HEK293 (cell line): Measurements from ENCODE around the gene PCDH15.

Experiments
- CTCF ChIA-PET: fragments of 350-600 bp; formaldehyde crosslinking; extraction: SDS; loops from one replicate; lab custom pipeline; 2021; ENCODE audit warnings: antibody characterized with exemption; lab: Yijun Ruan, JAX
- POLR2A ChIA-PET: fragments of 300-600 bp; formaldehyde crosslinking; extraction: SDS; loops from one replicate; lab custom pipeline; 2020; ENCODE audit warnings: antibody characterized with exemption, inconsistent platforms; lab: Yijun Ruan, JAX
- H3K27ac ChIP-seq: fragments of 200-500 bp; sonication (Bioruptor generic); 2 replicates; pipeline ENCODE4 v1.5.1; 2014; ENCODE audit warnings: low read depth, low read length, control low read depth, inconsistent platforms; ENCODE audit errors: extremely low read depth
- H3K36me3 ChIP-seq, 2 experiments: fragments of 200-500 bp in 1 of 2; sonication (Bioruptor generic) in 1 of 2; 1 replicate in 1 of 2; 2 replicates in 1 of 2; pipeline ENCODE4 v1.5.1; 2014 to 2017; ENCODE audit warnings: inconsistent platforms in 2 of 2, low read length in 2 of 2; ENCODE audit not compliant: control insufficient read depth in 2 of 2, insufficient read depth in 1 of 2
- H3K4me1 ChIP-seq: fragments of 200-500 bp; sonication (Bioruptor generic); 2 replicates; pipeline ENCODE4 v1.5.1; 2014; ENCODE audit warnings: mild to moderate bottlenecking, low read length, inconsistent platforms; ENCODE audit not compliant: control insufficient read depth, insufficient read depth
- H3K4me3 ChIP-seq: 2 replicates; pipeline ENCODE4 v1.5.1; 2011; ENCODE audit warnings: low read depth, mild to moderate bottlenecking, control low read depth, low read length, moderate library complexity
- H3K9me3 ChIP-seq: fragments of 200-500 bp; sonication (Bioruptor generic); 2 replicates; pipeline ENCODE4 v1.5.1; 2014; ENCODE audit warnings: low read depth, low read length, inconsistent platforms; ENCODE audit not compliant: control insufficient read depth, insufficient read depth
- GFI1B ChIP-seq: fragments of 450-650 bp; formaldehyde crosslinking; IDR thresholded peaks from 2 replicates; pipeline ENCODE4 v1.5.1; 2016; ENCODE audit warnings: missing biosample characterization, missing genetic modification characterization
- HOXA7 ChIP-seq: sonication (generic); formaldehyde crosslinking; IDR thresholded peaks from 2 replicates; pipeline ENCODE4 v1.8.1; 2022; ENCODE audit warnings: missing genetic modification reagents, borderline replicate concordance
- MYNN ChIP-seq: fragments of 450-650 bp; formaldehyde crosslinking; IDR thresholded peaks from 2 replicates; pipeline ENCODE4 v1.5.1; 2016; ENCODE audit warnings: missing biosample characterization, missing genetic modification characterization, borderline replicate concordance
- PRDM1 ChIP-seq: fragments of 450-650 bp; formaldehyde crosslinking; IDR thresholded peaks from 2 replicates; pipeline ENCODE4; 2016; ENCODE audit warnings: missing biosample characterization, missing genetic modification characterization
- SP2 ChIP-seq: fragments of 450-650 bp; formaldehyde crosslinking; IDR thresholded peaks from 2 replicates; pipeline ENCODE4 v1.5.1; 2016; ENCODE audit warnings: missing biosample characterization, missing genetic modification characterization
- SP7 ChIP-seq: fragments of 450-650 bp; formaldehyde crosslinking; IDR thresholded peaks from 2 replicates; pipeline ENCODE4 v1.5.1; 2016; ENCODE audit warnings: missing biosample characterization, missing genetic modification characterization
- TCF7L2 ChIP-seq: IDR thresholded peaks from 2 replicates; pipeline ENCODE4 v1.6.1; 2011; ENCODE audit warnings: low read depth, mild to moderate bottlenecking, inconsistent platforms, low read length, moderate library complexity, borderline replicate concordance
- ZBTB1 ChIP-seq: fragments of 450-650 bp; formaldehyde crosslinking; IDR thresholded peaks from 2 replicates; pipeline ENCODE4 v1.5.1; 2016; ENCODE audit warnings: missing biosample characterization, missing genetic modification characterization
- ZFHX2 ChIP-seq: fragments of 450-650 bp; formaldehyde crosslinking; conservative IDR thresholded peaks from 2 replicates; pipeline ENCODE4 v1.5.1; 2016; ENCODE audit warnings: missing biosample characterization, missing genetic modification characterization
- ZIC2 ChIP-seq: fragments of 450-650 bp; formaldehyde crosslinking; IDR thresholded peaks from 2 replicates; pipeline ENCODE4 v1.5.1; 2016; ENCODE audit warnings: missing biosample characterization, missing genetic modification characterization
- ZNF146 ChIP-seq: fragments of 450-650 bp; formaldehyde crosslinking; IDR thresholded peaks from 2 replicates; pipeline ENCODE4 v1.5.1; 2016; ENCODE audit warnings: missing biosample characterization, missing genetic modification characterization
- ZNF223 ChIP-seq: fragments of 450-650 bp; formaldehyde crosslinking; IDR thresholded peaks from 2 replicates; pipeline ENCODE4 v1.5.1; 2016; ENCODE audit warnings: missing biosample characterization, missing genetic modification characterization
- ZNF280C ChIP-seq: fragments of 450-650 bp; formaldehyde crosslinking; IDR thresholded peaks from 2 replicates; pipeline ENCODE4 v1.5.1; 2016; ENCODE audit warnings: missing biosample characterization, missing genetic modification characterization
- ZNF366 ChIP-seq: fragments of 450-650 bp; formaldehyde crosslinking; conservative IDR thresholded peaks from 2 replicates; pipeline ENCODE4 v1.5.1; 2016; ENCODE audit warnings: missing biosample characterization, missing genetic modification characterization
- ZNF391 ChIP-seq: fragments of 450-650 bp; formaldehyde crosslinking; IDR thresholded peaks from 2 replicates; pipeline ENCODE4 v1.5.1; 2016; ENCODE audit warnings: low read depth, missing biosample characterization, missing genetic modification characterization, borderline replicate concordance
- ZNF488 ChIP-seq: fragments of 450-650 bp; formaldehyde crosslinking; IDR thresholded peaks from 2 replicates; pipeline ENCODE4 v1.5.1; 2016; ENCODE audit warnings: missing biosample characterization, missing genetic modification characterization
- ZNF501 ChIP-seq: fragments of 450-650 bp; formaldehyde crosslinking; IDR thresholded peaks from 2 replicates; pipeline ENCODE4 v1.5.1; 2016; ENCODE audit warnings: missing biosample characterization, missing genetic modification characterization
- ZNF518A ChIP-seq: fragments of 450-650 bp; formaldehyde crosslinking; conservative IDR thresholded peaks from 2 replicates; pipeline ENCODE4 v1.5.1; 2016; ENCODE audit warnings: low read depth, missing biosample characterization, missing genetic modification characterization
- ZNF571 ChIP-seq: fragments of 450-650 bp; formaldehyde crosslinking; IDR thresholded peaks from 2 replicates; pipeline ENCODE4 v1.5.0; 2017; ENCODE audit warnings: missing biosample characterization, missing genetic modification characterization
- ZNF580 ChIP-seq: fragments of 450-650 bp; formaldehyde crosslinking; IDR thresholded peaks from 2 replicates; pipeline ENCODE4 v1.5.1; 2016; ENCODE audit warnings: missing biosample characterization, missing genetic modification characterization
- ZNF596 ChIP-seq: fragments of 450-650 bp; IDR thresholded peaks from 2 replicates; pipeline ENCODE4 v1.5.0; 2018; ENCODE audit warnings: missing biosample characterization, mild to moderate bottlenecking, missing genetic modification characterization, moderate library complexity
- ZNF639 ChIP-seq: fragments of 450-650 bp; formaldehyde crosslinking; IDR thresholded peaks from 2 replicates; pipeline ENCODE4 v1.5.1; 2016; ENCODE audit warnings: missing biosample characterization, missing genetic modification characterization
- ZNF701 ChIP-seq: fragments of 450-650 bp; formaldehyde crosslinking; IDR thresholded peaks from 2 replicates; pipeline ENCODE4 v1.5.1; 2016; ENCODE audit warnings: missing biosample characterization, missing genetic modification characterization
- ZNF747 ChIP-seq: fragments of 450-650 bp; formaldehyde crosslinking; IDR thresholded peaks from 2 replicates; pipeline ENCODE4 v1.5.1; 2016; ENCODE audit warnings: missing biosample characterization, missing genetic modification characterization
- ZSCAN16 ChIP-seq: fragments of 450-650 bp; formaldehyde crosslinking; IDR thresholded peaks from 2 replicates; pipeline ENCODE4 v1.5.1; 2016; ENCODE audit warnings: missing biosample characterization, missing genetic modification characterization
- TF ChIP-seq, protein P1 (sequence below): fragments of 450-650 bp; formaldehyde crosslinking; optimal IDR thresholded peaks from 2 replicates; pipeline ENCODE3; 2016; ENCODE audit warnings: missing biosample characterization, mild to moderate bottlenecking, missing genetic modification characterization

PCDH15 gene

DNA sequence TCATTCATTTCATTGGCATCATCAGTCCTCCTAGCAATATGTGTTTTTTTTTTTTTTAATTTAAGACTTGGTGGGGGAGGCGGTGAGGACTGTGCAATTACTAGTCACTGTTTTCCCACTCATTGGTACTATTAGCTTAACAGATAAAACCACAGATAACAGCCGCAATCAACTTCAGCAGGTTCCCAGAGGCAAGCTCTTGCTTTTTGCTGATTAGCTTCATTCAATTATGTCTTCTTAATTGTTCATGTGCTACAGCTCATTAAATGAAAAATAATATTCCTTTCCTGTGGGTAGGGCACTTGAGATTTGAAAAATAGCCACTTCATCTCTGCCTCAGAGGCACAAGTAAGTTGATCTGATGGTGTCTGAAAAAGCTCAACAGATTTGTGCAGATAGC lies 215.5 kb downstream of the PCDH15 start:
- ChIA-PET POLR2A (no interaction called here), CTCF (interaction anchor here (0.6 to 0.7 kb wide), 2 partner anchors 11 to 1520 kb away, joined by 3 read pairs; no protein-coding TSS in a partner anchor)
- TF ChIP-seq ZNF501 (tag by site-specific recombination) (no peak), TCF7L2 (peak; percentile 31; the same call in 1 of the 2 replicates)
- H3K36me3 ChIP-seq: no peaks in the 10 kb centered on the region
- H3K9me3 ChIP-seq: no peaks in the 10 kb centered on the region
- H3K4me3 ChIP-seq: no peak overlapping the region
- no peak overlapping the region for H3K27ac ChIP-seq
- H3K4me1 ChIP-seq: no peaks in the 10 kb centered on the region

- H3K4me1 ChIP-seq: no peaks in the 10 kb centered on the region
- H3K4me3 ChIP-seq: no peak overlapping the region
- ChIA-PET POLR2A (no interaction called here), CTCF (no interaction called here)
- H3K9me3 ChIP-seq: no peaks in the 10 kb centered on the region
- H3K36me3 ChIP-seq: no peaks in the 10 kb centered on the region
- no peak overlapping the region for H3K27ac ChIP-seq
- TF ChIP-seq GFI1B (tag by site-specific recombination) (no peak), MYNN (tag by site-specific recombination) (no peak), ZNF518A (peak; percentile 36; the same call in 1 of the 2 replicates), ZNF146 (tag by site-specific recombination) (no peak), ZNF366 (no peak), ZNF639 (tag by site-specific recombination) (no peak), ZNF391 (tag by site-specific recombination) (no peak), ZSCAN16 (tag by site-specific recombination) (no peak), ZNF223 (tag by site-specific recombination) (no peak), ZNF280C (tag by site-specific recombination) (no peak), ZNF747 (tag by site-specific recombination) (no peak), ZNF701 (tag by site-specific recombination) (no peak), ZIC2 (tag by site-specific recombination) (no peak), ZNF596 (tag by site-specific recombination) (no peak), ZNF488 (tag by site-specific recombination) (no peak), ZNF571 (tag by site-specific recombination) (no peak), ZFHX2 (no peak), SP2 (no peak), HOXA7 (CRISPR knock-in tag) (no peak), ZBTB1 (tag by site-specific recombination) (no peak), PRDM1 (no peak), SP7 (tag by site-specific recombination) (no peak), ZNF580 (no peak)
- TF ChIP-seq, protein P1, sequence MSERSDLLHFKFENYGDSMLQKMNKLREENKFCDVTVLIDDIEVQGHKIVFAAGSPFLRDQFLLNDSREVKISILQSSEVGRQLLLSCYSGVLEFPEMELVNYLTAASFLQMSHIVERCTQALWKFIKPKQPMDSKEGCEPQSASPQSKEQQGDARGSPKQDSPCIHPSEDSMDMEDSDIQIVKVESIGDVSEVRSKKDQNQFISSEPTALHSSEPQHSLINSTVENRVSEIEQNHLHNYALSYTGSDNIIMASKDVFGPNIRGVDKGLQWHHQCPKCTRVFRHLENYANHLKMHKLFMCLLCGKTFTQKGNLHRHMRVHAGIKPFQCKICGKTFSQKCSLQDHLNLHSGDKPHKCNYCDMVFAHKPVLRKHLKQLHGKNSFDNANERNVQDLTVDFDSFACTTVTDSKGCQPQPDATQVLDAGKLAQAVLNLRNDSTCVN (tag by site-specific recombination): no peak
Measured at GRCh38 chr10:54577682-54578081, 223.3 kb downstream of the PCDH15 start.
